ENCODE results near the gene GABARAPL1.
A peak's percentile ranks its signal among the peaks of the same experiment; 100 is the strongest.

The GABARAPL1 gene

DNA sequence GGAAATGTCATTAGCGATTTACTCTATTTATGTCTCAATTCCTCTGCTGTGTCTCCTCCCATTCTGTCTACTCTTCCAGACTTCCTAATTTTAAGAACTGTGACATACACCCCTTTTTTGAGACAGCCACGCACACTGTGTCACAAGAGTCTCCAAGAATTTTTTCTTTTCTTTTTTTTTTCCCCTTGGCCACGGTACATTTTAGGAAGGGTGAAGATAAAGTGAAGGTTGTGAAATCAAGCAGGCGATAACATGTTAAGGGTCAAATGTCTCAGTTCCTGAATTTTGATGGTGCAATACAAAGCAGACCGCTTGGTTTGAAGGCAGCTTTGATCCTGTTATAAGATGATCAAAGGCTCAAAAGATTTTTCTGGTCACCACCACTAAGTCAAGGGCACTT is 45.1 kb upstream of the GABARAPL1 start:
- peak; percentile 81 for TF ChIP-seq SPI1 (IDR thresholded peaks at IDR 0.05; ENCODE audit: borderline replicate concordance, low read depth)
- TF ChIP-seq, protein P1, sequence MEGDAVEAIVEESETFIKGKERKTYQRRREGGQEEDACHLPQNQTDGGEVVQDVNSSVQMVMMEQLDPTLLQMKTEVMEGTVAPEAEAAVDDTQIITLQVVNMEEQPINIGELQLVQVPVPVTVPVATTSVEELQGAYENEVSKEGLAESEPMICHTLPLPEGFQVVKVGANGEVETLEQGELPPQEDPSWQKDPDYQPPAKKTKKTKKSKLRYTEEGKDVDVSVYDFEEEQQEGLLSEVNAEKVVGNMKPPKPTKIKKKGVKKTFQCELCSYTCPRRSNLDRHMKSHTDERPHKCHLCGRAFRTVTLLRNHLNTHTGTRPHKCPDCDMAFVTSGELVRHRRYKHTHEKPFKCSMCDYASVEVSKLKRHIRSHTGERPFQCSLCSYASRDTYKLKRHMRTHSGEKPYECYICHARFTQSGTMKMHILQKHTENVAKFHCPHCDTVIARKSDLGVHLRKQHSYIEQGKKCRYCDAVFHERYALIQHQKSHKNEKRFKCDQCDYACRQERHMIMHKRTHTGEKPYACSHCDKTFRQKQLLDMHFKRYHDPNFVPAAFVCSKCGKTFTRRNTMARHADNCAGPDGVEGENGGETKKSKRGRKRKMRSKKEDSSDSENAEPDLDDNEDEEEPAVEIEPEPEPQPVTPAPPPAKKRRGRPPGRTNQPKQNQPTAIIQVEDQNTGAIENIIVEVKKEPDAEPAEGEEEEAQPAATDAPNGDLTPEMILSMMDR (IDR thresholded peaks at IDR 0.05; ENCODE audit: insufficient read depth, low read length) = no peak
- H3K27ac ChIP-seq (replicated peaks) = peak overlapping the region; percentile 43
- H3K27me3 ChIP-seq (ENCODE audit: insufficient read depth, poor library complexity, severe bottlenecking) = no peaks in the 10 kb centered on the region
- H3K4me3 ChIP-seq (replicated peaks; ENCODE audit: insufficient read depth, low read length) = no peak overlapping the region
- peak; percentile 68 to 77 for DNase-seq (ENCODE audit: low read depth in 1 of 2, low spot score in 1 of 2)

DNA sequence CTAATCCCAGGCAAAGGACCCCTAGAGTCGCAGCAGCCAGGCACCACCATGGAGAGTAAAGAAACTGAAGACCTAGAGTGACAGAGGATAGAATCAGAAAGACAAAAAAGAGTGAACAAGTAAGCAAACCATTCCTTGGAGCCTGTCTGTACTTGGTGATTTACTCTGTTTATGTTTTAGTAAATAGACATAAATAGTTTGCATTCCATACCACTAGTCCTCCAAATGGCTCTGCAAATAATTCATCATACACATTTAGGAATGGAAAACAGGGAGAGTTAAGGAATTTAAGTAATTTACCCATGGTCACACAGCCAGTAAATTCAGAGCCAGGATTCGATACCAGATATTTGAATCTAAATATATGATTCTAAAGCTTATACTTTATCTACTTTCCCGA is 43.6 kb upstream of the GABARAPL1 start:
- H3K4me3 ChIP-seq (replicated peaks; ENCODE audit: insufficient read depth, low read length) = no peak overlapping the region
- H3K27me3 ChIP-seq (ENCODE audit: insufficient read depth, poor library complexity, severe bottlenecking) = no peaks in the 10 kb centered on the region
- no peak for DNase-seq (ENCODE audit: low read depth in 1 of 2, low spot score in 1 of 2)
- no peak for TF ChIP-seq POLR2AphosphoS5 (IDR thresholded peaks at IDR 0.05; ENCODE audit: low read depth)
- TF ChIP-seq GABPA (IDR thresholded peaks at IDR 0.05; ENCODE audit: low read depth) = no peak
- TF ChIP-seq SPI1 (IDR thresholded peaks at IDR 0.05; ENCODE audit: borderline replicate concordance, low read depth) = no peak
- TF ChIP-seq, protein P2, sequence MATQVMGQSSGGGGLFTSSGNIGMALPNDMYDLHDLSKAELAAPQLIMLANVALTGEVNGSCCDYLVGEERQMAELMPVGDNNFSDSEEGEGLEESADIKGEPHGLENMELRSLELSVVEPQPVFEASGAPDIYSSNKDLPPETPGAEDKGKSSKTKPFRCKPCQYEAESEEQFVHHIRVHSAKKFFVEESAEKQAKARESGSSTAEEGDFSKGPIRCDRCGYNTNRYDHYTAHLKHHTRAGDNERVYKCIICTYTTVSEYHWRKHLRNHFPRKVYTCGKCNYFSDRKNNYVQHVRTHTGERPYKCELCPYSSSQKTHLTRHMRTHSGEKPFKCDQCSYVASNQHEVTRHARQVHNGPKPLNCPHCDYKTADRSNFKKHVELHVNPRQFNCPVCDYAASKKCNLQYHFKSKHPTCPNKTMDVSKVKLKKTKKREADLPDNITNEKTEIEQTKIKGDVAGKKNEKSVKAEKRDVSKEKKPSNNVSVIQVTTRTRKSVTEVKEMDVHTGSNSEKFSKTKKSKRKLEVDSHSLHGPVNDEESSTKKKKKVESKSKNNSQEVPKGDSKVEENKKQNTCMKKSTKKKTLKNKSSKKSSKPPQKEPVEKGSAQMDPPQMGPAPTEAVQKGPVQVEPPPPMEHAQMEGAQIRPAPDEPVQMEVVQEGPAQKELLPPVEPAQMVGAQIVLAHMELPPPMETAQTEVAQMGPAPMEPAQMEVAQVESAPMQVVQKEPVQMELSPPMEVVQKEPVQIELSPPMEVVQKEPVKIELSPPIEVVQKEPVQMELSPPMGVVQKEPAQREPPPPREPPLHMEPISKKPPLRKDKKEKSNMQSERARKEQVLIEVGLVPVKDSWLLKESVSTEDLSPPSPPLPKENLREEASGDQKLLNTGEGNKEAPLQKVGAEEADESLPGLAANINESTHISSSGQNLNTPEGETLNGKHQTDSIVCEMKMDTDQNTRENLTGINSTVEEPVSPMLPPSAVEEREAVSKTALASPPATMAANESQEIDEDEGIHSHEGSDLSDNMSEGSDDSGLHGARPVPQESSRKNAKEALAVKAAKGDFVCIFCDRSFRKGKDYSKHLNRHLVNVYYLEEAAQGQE (IDR thresholded peaks at IDR 0.05; ENCODE audit: insufficient replicate concordance, low read depth) = no peak
- peak overlapping the region; percentile 22 for H3K27ac ChIP-seq (replicated peaks)

DNA sequence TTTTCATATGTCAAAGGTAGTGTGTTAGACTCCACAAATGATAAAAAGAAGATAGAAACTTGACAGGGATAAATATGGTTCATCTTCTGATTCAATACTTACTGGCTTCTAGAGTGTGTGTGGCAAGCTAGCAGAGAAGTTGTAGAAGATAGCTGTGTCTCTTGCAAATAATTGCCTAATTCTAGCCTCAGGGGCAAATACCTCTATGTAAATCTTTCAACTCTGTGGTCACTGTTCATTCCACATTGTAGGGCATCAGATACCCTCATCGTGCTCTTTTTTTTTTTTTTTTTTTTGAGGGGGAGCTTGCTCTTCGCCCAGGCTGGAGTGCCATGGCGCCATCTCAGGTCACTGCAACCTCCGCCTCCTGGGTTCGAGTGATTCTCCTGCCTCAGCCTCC is 42.5 kb upstream of the GABARAPL1 start:
- no peak for TF ChIP-seq GABPA (IDR thresholded peaks at IDR 0.05; ENCODE audit: low read depth)
- TF ChIP-seq, protein P1 (IDR thresholded peaks at IDR 0.05; ENCODE audit: insufficient read depth, low read length) = no peak
- H3K27ac ChIP-seq (replicated peaks) = peak overlapping the region; percentile 4; the same call in 1 of the 2 replicates
- H3K27me3 ChIP-seq (ENCODE audit: insufficient read depth, poor library complexity, severe bottlenecking) = no peaks in the 10 kb centered on the region
- peak; percentile 40 to 47 for DNase-seq (ENCODE audit: low read depth in 1 of 2, low spot score in 1 of 2)
- no peak overlapping the region for H3K4me3 ChIP-seq (replicated peaks; ENCODE audit: insufficient read depth, low read length)

DNA sequence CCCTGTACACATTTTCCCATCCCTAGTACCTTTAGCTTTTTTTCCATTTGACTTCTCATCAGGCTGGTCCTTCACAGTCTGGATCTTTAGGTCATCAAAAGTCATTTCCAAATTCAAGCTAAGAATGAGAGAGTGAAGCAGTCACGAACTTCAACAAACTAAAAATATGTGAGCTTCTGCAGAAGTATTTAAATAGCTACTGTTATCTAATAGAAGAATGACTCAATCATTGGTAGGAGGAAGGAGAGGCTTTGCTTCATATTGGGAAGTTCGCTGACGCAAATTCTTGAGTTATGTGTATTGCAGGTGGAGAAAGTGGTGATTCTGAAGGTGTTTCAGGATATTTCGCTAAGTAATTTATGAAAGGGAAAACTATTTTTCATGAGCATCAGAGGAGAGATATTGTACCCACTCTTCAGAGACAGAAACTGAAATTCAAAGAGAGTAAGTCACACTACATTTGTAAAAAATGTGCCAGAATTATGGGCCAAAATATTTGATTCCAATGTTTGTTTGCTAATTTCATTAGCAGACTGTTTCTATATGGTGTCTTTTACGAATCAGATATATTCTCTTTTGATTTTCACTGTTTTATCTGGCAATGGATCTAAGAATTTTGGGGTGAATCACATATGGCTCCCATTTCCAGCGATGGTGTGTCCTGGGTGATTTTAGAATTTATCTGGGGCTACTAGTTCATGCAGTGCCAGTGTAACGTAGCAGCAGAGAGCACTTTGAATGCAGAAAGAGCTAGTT is 40.5 kb upstream of the GABARAPL1 start, which contains the start of gene OLR1:
OLR1 (minus strand) TSS at position 160 of the 756 bp plus-strand sequence; CDS start at position 105, 55 bp downstream.
- Histone ChIP-seq H3K4me3 (replicated peaks; ENCODE audit: insufficient read depth, low read length) (no peak within 1 kb of the TSS), H3K27me3 (ENCODE audit: insufficient read depth, poor library complexity, severe bottlenecking) (no peaks in the 10 kb centered on the region), H3K27ac (replicated peaks) (no peak within 1 kb of the TSS)
- peak in 1 of 2 experiments; percentile 33 for DNase-seq (ENCODE audit: low read depth in 1 of 2, low spot score in 1 of 2)
- TF ChIP-seq, protein P1 (IDR thresholded peaks at IDR 0.05; ENCODE audit: insufficient read depth, low read length) = no peak
- TF ChIP-seq POLR2AphosphoS5 (IDR thresholded peaks at IDR 0.05; ENCODE audit: low read depth) (no peak), GABPA (IDR thresholded peaks at IDR 0.05; ENCODE audit: low read depth) (no peak), SPI1 (IDR thresholded peaks at IDR 0.05; ENCODE audit: borderline replicate concordance, low read depth) (no peak)
- TF ChIP-seq, protein P2 (IDR thresholded peaks at IDR 0.05; ENCODE audit: insufficient replicate concordance, low read depth) = no peak

Measured in HL-60 (cell line).